ENCODE data around the gene MKRN1. TPM values are rescaled to one million over a fixed set of nuclear protein-coding genes. Genes with fewer than 3 reads are reported as not detected.
A peak's percentile ranks its signal among the peaks of the same experiment; 100 is the strongest.

Gene MKRN1
- 106 to 121 TPM (median 106 TPM) in 3 replicates for total RNA-seq (2021)
- percentile 89 among the genes with signal in this experiment for Bru-seq, nascent RNA
- long read RNA-seq, experiment 1, transcript MKRN1-205 (4 exons, 583 nt): minor isoform, 5 of 596 reads
- long read RNA-seq, experiment 1, transcript MKRN1-202 (5 exons, 1,601 nt): minor isoform, 42 of 596 reads
- long read RNA-seq, experiment 1, transcript MKRN1-201 (8 exons, 3,151 nt): major isoform, 441 of 596 reads
- long read RNA-seq, experiment 1, partial matches to known transcripts: 35 of 596 reads
- long read RNA-seq, experiment 1, other reads (novel, unspliced or antisense): 67 of 596 reads
- long read RNA-seq, experiment 2, transcript MKRN1-202 (5 exons, 1,601 nt): minor isoform, 17 of 145 reads
- long read RNA-seq, experiment 2, transcript MKRN1-201 (8 exons, 3,151 nt): major isoform, 58 of 145 reads
- long read RNA-seq, experiment 2, partial matches to known transcripts: 20 of 145 reads
- long read RNA-seq, experiment 2, other reads (novel, unspliced or antisense): 44 of 145 reads
- long read RNA-seq, experiment 3, transcript MKRN1-205 (4 exons, 583 nt): minor isoform, 6 of 60 reads
- long read RNA-seq, experiment 3, transcript MKRN1-201 (8 exons, 3,151 nt): minor isoform, 8 of 60 reads
- long read RNA-seq, experiment 3, transcript MKRN1-202 (5 exons, 1,601 nt): major isoform, 10 of 60 reads
- long read RNA-seq, experiment 3, partial matches to known transcripts: 13 of 60 reads
- long read RNA-seq, experiment 3, other reads (novel, unspliced or antisense): 23 of 60 reads

DNA sequence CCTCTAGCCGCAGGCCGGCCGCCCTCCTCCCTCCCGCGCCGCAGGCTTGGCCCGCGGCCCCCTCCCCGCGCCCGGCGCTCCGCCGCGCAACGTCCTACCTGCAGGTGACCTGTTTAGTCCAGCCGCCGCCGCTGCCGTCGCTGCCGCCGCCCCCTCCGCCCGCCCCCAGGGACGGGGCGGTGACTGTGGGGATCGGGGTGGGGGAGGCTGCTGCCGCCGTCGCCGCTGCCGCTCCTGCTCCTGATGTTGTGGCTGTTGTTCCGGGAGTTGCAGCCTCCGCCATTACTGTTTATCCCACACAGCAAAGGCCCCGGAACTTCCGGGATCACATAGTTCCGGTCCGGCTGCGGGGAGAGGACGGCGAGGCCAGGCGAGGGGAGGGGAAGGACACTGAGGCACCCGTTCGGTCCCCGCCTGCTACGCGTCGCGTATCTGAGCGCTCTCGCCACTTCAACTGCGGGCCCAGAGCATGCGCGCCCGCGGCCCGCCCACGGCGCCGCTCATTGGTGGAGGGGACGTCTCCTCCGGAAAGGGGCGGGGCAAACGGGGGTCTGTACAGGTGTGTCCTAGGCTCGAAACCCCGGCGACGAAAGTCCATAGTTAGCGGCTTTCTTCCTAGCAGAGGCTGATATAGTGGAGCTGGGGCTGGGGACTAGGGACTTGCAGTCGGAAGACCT, at the start of gene MKRN1:
Gene MKRN1 (minus strand): TSS at position 444 of the 677 bp plus-strand sequence. CDS start 161 bp downstream, at position 283.
- peak; percentile 98 for DNase-seq (ENCODE audit: low spot score)
- POLR2A ChIA-PET: interaction anchor here (0.6 kb wide), 1 partner anchor 252 kb away, joined by 3 read pairs; no protein-coding TSS in a partner anchor
- CTCF ChIA-PET: interaction anchor here (1.7 kb wide), 1 partner anchor 162 kb away, joined by 5 read pairs; the partner anchor contains the start of gene DENND2A
- ATAC-seq: peak; percentile 94
- no peaks in the 10 kb centered on the region for H3K36me3 Mint-ChIP-seq
- H3K27ac Mint-ChIP-seq: peak within 1 kb of the TSS; percentile 100
- peaks cover 50% of the 10 kb centered on the region for H3K4me1 Mint-ChIP-seq
- no peaks in the 10 kb centered on the region for H3K27me3 Mint-ChIP-seq (ENCODE audit: low read depth)
- peak within 1 kb of the TSS; percentile 97 for H3K4me3 Mint-ChIP-seq
- no peaks in the 10 kb centered on the region for H3K9me3 Mint-ChIP-seq
- peak; percentile 88; the same call in 1 of the 2 replicates for TF ChIP-seq FOXP1 (CRISPR knock-in tag; IDR thresholded peaks at IDR 0.05; ENCODE audit: borderline replicate concordance)
- TF ChIP-seq, protein P1, sequence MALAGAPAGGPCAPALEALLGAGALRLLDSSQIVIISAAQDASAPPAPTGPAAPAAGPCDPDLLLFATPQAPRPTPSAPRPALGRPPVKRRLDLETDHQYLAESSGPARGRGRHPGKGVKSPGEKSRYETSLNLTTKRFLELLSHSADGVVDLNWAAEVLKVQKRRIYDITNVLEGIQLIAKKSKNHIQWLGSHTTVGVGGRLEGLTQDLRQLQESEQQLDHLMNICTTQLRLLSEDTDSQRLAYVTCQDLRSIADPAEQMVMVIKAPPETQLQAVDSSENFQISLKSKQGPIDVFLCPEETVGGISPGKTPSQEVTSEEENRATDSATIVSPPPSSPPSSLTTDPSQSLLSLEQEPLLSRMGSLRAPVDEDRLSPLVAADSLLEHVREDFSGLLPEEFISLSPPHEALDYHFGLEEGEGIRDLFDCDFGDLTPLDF (CRISPR knock-in tag; IDR thresholded peaks at IDR 0.05): no peak
- no peak for TF ChIP-seq RORB (CRISPR knock-in tag; IDR thresholded peaks at IDR 0.05)
- TF ChIP-seq EMX1 (CRISPR knock-in tag; IDR thresholded peaks at IDR 0.05): no peak
- TF ChIP-seq ZNF232 (CRISPR knock-in tag; IDR thresholded peaks at IDR 0.05): peak; percentile 91
- TF ChIP-seq ZSCAN18 (CRISPR knock-in tag; IDR thresholded peaks at IDR 0.05): no peak
- peak; percentile 53; the same call in 1 of the 2 replicates for TF ChIP-seq NFYB (CRISPR knock-in tag; conservative IDR thresholded peaks at IDR 0.05; ENCODE audit: low read depth)
- TF ChIP-seq NR2C2 (CRISPR knock-in tag; IDR thresholded peaks at IDR 0.05): no peak
- TF ChIP-seq, protein P2, sequence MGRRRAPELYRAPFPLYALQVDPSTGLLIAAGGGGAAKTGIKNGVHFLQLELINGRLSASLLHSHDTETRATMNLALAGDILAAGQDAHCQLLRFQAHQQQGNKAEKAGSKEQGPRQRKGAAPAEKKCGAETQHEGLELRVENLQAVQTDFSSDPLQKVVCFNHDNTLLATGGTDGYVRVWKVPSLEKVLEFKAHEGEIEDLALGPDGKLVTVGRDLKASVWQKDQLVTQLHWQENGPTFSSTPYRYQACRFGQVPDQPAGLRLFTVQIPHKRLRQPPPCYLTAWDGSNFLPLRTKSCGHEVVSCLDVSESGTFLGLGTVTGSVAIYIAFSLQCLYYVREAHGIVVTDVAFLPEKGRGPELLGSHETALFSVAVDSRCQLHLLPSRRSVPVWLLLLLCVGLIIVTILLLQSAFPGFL (CRISPR knock-in tag; IDR thresholded peaks at IDR 0.05; ENCODE audit: borderline replicate concordance): no peak
- TF ChIP-seq KAT7 (CRISPR knock-in tag; IDR thresholded peaks at IDR 0.05; ENCODE audit: borderline replicate concordance): no peak
- TF ChIP-seq, protein P3, sequence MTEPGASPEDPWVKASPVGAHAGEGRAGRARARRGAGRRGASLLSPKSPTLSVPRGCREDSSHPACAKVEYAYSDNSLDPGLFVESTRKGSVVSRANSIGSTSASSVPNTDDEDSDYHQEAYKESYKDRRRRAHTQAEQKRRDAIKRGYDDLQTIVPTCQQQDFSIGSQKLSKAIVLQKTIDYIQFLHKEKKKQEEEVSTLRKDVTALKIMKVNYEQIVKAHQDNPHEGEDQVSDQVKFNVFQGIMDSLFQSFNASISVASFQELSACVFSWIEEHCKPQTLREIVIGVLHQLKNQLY (CRISPR knock-in tag; IDR thresholded peaks at IDR 0.05): no peak
- no peak for TF ChIP-seq HMGA2 (CRISPR knock-in tag; IDR thresholded peaks at IDR 0.05)
- no peak for TF ChIP-seq NFATC4 (CRISPR knock-in tag; IDR thresholded peaks at IDR 0.05)
- peak; percentile 35; the same call in 1 of the 2 replicates for TF ChIP-seq GABPB1 (CRISPR knock-in tag; IDR thresholded peaks at IDR 0.05)
- no peak for TF ChIP-seq IRF1 (CRISPR knock-in tag; IDR thresholded peaks at IDR 0.05)
- no peak for TF ChIP-seq OVOL2 (CRISPR knock-in tag; IDR thresholded peaks at IDR 0.05; ENCODE audit: borderline replicate concordance)
- 0 out of 2 replicates have a peak, but pooled peaks have one; percentile 20 for TF ChIP-seq SMAD4 (CRISPR knock-in tag; IDR thresholded peaks at IDR 0.05)
- no peak for TF ChIP-seq NR1H2 (CRISPR knock-in tag; IDR thresholded peaks at IDR 0.05)
- TF ChIP-seq ESRRA (CRISPR knock-in tag; IDR thresholded peaks at IDR 0.05; ENCODE audit: borderline replicate concordance): no peak
- TF ChIP-seq, protein P4, sequence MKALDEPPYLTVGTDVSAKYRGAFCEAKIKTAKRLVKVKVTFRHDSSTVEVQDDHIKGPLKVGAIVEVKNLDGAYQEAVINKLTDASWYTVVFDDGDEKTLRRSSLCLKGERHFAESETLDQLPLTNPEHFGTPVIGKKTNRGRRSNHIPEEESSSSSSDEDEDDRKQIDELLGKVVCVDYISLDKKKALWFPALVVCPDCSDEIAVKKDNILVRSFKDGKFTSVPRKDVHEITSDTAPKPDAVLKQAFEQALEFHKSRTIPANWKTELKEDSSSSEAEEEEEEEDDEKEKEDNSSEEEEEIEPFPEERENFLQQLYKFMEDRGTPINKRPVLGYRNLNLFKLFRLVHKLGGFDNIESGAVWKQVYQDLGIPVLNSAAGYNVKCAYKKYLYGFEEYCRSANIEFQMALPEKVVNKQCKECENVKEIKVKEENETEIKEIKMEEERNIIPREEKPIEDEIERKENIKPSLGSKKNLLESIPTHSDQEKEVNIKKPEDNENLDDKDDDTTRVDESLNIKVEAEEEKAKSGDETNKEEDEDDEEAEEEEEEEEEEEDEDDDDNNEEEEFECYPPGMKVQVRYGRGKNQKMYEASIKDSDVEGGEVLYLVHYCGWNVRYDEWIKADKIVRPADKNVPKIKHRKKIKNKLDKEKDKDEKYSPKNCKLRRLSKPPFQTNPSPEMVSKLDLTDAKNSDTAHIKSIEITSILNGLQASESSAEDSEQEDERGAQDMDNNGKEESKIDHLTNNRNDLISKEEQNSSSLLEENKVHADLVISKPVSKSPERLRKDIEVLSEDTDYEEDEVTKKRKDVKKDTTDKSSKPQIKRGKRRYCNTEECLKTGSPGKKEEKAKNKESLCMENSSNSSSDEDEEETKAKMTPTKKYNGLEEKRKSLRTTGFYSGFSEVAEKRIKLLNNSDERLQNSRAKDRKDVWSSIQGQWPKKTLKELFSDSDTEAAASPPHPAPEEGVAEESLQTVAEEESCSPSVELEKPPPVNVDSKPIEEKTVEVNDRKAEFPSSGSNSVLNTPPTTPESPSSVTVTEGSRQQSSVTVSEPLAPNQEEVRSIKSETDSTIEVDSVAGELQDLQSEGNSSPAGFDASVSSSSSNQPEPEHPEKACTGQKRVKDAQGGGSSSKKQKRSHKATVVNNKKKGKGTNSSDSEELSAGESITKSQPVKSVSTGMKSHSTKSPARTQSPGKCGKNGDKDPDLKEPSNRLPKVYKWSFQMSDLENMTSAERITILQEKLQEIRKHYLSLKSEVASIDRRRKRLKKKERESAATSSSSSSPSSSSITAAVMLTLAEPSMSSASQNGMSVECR (CRISPR knock-in tag; IDR thresholded peaks at IDR 0.05; ENCODE audit: borderline replicate concordance): peak; percentile 82; the same call in 1 of the 2 replicates
- TF ChIP-seq STAT6 (CRISPR knock-in tag; conservative IDR thresholded peaks at IDR 0.05; ENCODE audit: low read depth): no peak
